HG03097 (cell line): Measurements from ENCODE around the gene RBAK.
A peak's percentile ranks its signal among the peaks of the same experiment; 100 is the strongest.
"Not testable (repeated sequence)": the region's sequence is repeated elsewhere in the genome, so short reads cannot be mapped to it uniquely, and the experiment has no call there.

Experiments used
- ATAC-seq: cut with Tn5 transposase; IDR thresholded peaks from one replicate; pipeline ENCODE4 v1.9.1; 2021; ENCODE audit not compliant: unreplicated experiment, low FRiP score

The RBAK gene

GRCh38 chr7:5045558-5046396 lies at the start of gene RBAK:
Gene RBAK (plus strand): TSS chr7:5045860. CDS start chr7:5048077, 2,217 bp downstream.
- ATAC-seq = peak; percentile 99

- ATAC-seq = no peak
Observed at GRCh38 chr7:4996696-4997222, 48.9 kb upstream of the RBAK start.

- ATAC-seq = no peak
Observed at GRCh38 chr7:4998244-4998643, 47.4 kb upstream of the RBAK start.

- ATAC-seq = no peak
Observed at GRCh38 chr7:4998910-4999309, 46.8 kb upstream of the RBAK start.

GRCh38 chr7:4999369-4999950 lies 46.2 kb upstream of the RBAK start:
- ATAC-seq = no peak

- no peak for ATAC-seq
Observed at GRCh38 chr7:5001003-5001402, 44.7 kb upstream of the RBAK start.

GRCh38 chr7:5001911-5002310 lies 43.7 kb upstream of the RBAK start:
- no peak for ATAC-seq

GRCh38 chr7:5005066-5005465 lies 40.6 kb upstream of the RBAK start:
- no peak for ATAC-seq

GRCh38 chr7:5012985-5013384 lies 32.7 kb upstream of the RBAK start:
- ATAC-seq = no peak

- ATAC-seq = not testable (repeated sequence)
Observed at GRCh38 chr7:5015936-5016335, 29.7 kb upstream of the RBAK start.

- ATAC-seq = not testable (repeated sequence)
Observed at GRCh38 chr7:5017626-5018025, 28.0 kb upstream of the RBAK start.

GRCh38 chr7:5020098-5020497 lies 25.6 kb upstream of the RBAK start:
- ATAC-seq = no peak

- ATAC-seq = not testable (repeated sequence)
Observed at GRCh38 chr7:5020976-5021550, 24.6 kb upstream of the RBAK start.

- not testable (repeated sequence) for ATAC-seq
Observed at GRCh38 chr7:5023626-5024025, 22.0 kb upstream of the RBAK start.

GRCh38 chr7:5027796-5028410 lies 17.8 kb upstream of the RBAK start:
- ATAC-seq = not testable (repeated sequence)

GRCh38 chr7:5033186-5033585 lies 12.5 kb upstream of the RBAK start:
- not testable (repeated sequence) for ATAC-seq

- no peak for ATAC-seq
Observed at GRCh38 chr7:5035276-5035675, 10.4 kb upstream of the RBAK start.

- no peak for ATAC-seq
Observed at GRCh38 chr7:5036446-5036845, 9.2 kb upstream of the RBAK start.

GRCh38 chr7:5041047-5041446 lies 4.6 kb upstream of the RBAK start:
- no peak for ATAC-seq

GRCh38 chr7:5043661-5044060 lies 2.0 kb upstream of the RBAK start:
- ATAC-seq = no peak

- not testable (repeated sequence) for ATAC-seq
Observed at GRCh38 chr7:5046397-5046732, 705 bp downstream of the RBAK start.
